ENCODE measurements around the gene ATP2C2.
"Not testable (repeated sequence)": the region's sequence is repeated elsewhere in the genome, so short reads cannot be mapped to it uniquely, and the experiment has no call there.

Gene ATP2C2

DNA sequence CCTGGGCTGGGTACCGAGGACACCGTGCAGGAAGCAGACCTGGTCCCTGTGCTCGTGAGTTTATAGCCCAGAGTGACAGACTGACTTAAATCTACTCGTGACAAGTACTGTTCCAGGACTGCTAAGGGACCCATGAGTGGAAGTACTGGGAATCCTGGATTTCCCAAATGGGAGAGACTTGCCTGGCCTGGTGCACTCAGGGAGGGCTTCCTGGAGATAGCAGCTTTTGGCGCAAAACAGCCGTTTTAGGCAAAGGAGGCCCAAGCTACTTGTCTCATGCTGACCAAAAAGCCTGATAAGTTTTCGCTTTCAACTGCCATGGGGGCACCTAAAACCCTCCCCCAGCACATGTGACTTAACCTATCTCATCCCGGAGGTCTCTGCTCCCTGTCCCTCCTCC, 51.4 kb downstream of the ATP2C2 start:
- TF ChIP-seq ZNF8 (CRISPR knock-in tag; IDR thresholded peaks at IDR 0.05) (no peak), CSDC2 (CRISPR knock-in tag; IDR thresholded peaks at IDR 0.05) (no peak), TCF4 (CRISPR knock-in tag; IDR thresholded peaks at IDR 0.05; ENCODE audit: borderline replicate concordance) (no peak), BACH2 (CRISPR knock-in tag; IDR thresholded peaks at IDR 0.05; ENCODE audit: borderline replicate concordance) (no peak), ZFP30 (CRISPR knock-in tag; IDR thresholded peaks at IDR 0.05) (no peak), GLIS3 (CRISPR knock-in tag; IDR thresholded peaks at IDR 0.05) (no peak), ZFP3 (CRISPR knock-in tag; IDR thresholded peaks at IDR 0.05) (no peak), TSHZ2 (CRISPR knock-in tag; IDR thresholded peaks at IDR 0.05) (no peak), POU6F1 (CRISPR knock-in tag; IDR thresholded peaks at IDR 0.05; ENCODE audit: borderline replicate concordance, low read depth) (no peak), ISL1 (CRISPR knock-in tag; IDR thresholded peaks at IDR 0.05) (no peak), RARB (CRISPR knock-in tag; IDR thresholded peaks at IDR 0.05) (no peak), ESRRG (CRISPR knock-in tag; IDR thresholded peaks at IDR 0.05) (no peak)
- TF ChIP-seq, protein P1, sequence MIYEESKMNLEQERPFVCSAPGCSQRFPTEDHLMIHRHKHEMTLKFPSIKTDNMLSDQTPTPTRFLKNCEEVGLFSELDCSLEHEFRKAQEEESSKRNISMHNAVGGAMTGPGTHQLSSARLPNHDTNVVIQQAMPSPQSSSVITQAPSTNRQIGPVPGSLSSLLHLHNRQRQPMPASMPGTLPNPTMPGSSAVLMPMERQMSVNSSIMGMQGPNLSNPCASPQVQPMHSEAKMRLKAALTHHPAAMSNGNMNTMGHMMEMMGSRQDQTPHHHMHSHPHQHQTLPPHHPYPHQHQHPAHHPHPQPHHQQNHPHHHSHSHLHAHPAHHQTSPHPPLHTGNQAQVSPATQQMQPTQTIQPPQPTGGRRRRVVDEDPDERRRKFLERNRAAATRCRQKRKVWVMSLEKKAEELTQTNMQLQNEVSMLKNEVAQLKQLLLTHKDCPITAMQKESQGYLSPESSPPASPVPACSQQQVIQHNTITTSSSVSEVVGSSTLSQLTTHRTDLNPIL (CRISPR knock-in tag; IDR thresholded peaks at IDR 0.05; ENCODE audit: low read depth), result no peak

DNA sequence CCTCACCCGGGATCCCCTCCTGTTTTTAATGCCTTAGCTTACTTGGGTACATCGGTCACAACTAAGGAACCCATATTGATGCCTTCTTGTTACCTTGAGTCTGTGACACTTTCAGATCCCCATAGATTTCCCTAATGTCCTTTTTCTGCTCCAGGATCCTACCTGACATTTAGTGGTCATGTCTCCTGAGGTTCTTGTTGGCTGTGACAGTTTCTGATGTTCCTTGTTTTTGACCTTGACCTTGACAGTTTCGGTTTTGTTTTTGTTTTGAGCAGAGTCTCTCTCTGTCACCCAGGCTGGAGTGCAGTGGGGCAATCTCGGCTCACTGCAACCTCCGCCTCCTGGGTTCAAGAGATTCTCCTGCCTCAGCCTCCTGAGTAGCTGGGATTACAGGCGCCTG, 52.2 kb downstream of the ATP2C2 start:
- ATAC-seq, result not testable (repeated sequence)

More for the DNA sequence above, 51.4 kb downstream of the ATP2C2 start:
- ATAC-seq, result no peak

DNA sequence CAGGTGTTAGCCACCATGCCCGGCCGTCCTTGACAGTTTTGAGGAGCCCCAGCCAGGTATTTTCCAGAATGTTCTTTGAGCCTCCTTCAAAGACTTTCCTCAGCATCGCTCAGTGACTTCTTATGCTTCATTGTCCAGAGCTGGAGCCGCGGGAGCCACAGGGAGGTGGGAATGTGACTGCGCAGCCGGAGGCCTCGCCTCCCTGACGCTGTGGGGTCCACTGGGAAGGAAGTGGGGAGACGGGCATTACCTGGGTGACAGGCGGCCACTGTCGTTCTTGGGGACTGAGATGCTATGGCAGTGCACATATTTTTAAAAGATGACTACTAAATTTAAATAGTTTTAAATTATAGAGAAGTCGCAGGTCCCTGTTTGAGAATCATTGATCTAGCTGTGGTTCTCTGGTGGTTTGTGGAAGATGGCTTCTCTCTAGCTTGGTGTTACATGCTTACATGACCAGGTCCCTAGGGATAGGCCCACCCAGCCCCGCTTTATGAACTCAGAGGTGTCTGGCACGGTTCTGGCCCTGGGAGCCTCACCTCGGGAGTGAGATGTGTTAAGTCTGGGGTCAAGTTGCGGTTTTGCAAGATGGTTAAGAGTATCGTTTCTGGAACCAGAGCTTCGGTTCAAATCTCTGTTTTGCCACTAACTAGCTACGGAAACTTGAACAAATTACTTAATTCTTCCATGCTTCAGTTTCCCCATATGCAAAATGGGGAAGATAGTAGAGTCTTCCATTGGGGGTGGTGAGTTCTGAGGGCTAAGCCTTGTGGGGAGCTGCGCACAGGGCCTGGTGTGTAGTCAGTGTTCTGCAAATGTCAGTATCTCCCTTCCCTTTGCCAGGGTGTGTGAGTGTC, 53.0 kb downstream of the ATP2C2 start:
- TF ChIP-seq, protein P2, sequence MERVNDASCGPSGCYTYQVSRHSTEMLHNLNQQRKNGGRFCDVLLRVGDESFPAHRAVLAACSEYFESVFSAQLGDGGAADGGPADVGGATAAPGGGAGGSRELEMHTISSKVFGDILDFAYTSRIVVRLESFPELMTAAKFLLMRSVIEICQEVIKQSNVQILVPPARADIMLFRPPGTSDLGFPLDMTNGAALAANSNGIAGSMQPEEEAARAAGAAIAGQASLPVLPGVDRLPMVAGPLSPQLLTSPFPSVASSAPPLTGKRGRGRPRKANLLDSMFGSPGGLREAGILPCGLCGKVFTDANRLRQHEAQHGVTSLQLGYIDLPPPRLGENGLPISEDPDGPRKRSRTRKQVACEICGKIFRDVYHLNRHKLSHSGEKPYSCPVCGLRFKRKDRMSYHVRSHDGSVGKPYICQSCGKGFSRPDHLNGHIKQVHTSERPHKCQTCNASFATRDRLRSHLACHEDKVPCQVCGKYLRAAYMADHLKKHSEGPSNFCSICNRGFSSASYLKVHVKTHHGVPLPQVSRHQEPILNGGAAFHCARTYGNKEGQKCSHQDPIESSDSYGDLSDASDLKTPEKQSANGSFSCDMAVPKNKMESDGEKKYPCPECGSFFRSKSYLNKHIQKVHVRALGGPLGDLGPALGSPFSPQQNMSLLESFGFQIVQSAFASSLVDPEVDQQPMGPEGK (CRISPR knock-in tag; IDR thresholded peaks at IDR 0.05; ENCODE audit: borderline replicate concordance), result no peak
- TF ChIP-seq ZC3H10 (CRISPR knock-in tag; IDR thresholded peaks at IDR 0.05) (no peak), CSDC2 (CRISPR knock-in tag; IDR thresholded peaks at IDR 0.05) (no peak), TOX (CRISPR knock-in tag; IDR thresholded peaks at IDR 0.05; ENCODE audit: borderline replicate concordance) (no peak)
- ATAC-seq, result no peak

DNA sequence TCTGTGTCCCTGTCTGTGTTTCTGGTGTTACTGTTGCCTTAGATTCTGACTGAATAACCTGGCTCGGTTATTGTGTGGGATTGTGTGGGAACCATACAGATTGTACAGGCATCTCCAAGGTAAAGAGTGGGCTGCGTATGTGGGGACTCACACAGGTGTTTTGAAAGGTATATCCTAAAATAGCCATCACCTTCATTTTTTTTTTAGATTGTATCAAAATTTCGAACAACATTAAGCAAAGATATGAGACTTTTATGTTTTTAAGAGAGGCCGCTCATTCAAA, 53.5 kb downstream of the ATP2C2 start:
- ATAC-seq, result no peak
- TF ChIP-seq CSRNP3 (CRISPR knock-in tag; IDR thresholded peaks at IDR 0.05) (no peak), POU6F1 (CRISPR knock-in tag; IDR thresholded peaks at IDR 0.05; ENCODE audit: borderline replicate concordance, low read depth) (no peak), RARB (CRISPR knock-in tag; IDR thresholded peaks at IDR 0.05) (no peak), TOX (CRISPR knock-in tag; IDR thresholded peaks at IDR 0.05; ENCODE audit: borderline replicate concordance) (no peak), CSDC2 (CRISPR knock-in tag; IDR thresholded peaks at IDR 0.05) (no peak), TCF4 (CRISPR knock-in tag; IDR thresholded peaks at IDR 0.05; ENCODE audit: borderline replicate concordance) (no peak), GLIS3 (CRISPR knock-in tag; IDR thresholded peaks at IDR 0.05) (no peak), ZNF565 (CRISPR knock-in tag; conservative IDR thresholded peaks at IDR 0.05; ENCODE audit: low read depth) (no peak), OSR1 (CRISPR knock-in tag; IDR thresholded peaks at IDR 0.05) (no peak), ESRRG (CRISPR knock-in tag; IDR thresholded peaks at IDR 0.05) (no peak), ARNTL (CRISPR knock-in tag; IDR thresholded peaks at IDR 0.05; ENCODE audit: borderline replicate concordance, low read depth) (no peak), ZFP30 (CRISPR knock-in tag; IDR thresholded peaks at IDR 0.05) (no peak), SNAI2 (CRISPR knock-in tag; IDR thresholded peaks at IDR 0.05) (no peak), ZC3H10 (CRISPR knock-in tag; IDR thresholded peaks at IDR 0.05) (no peak), TSHZ2 (CRISPR knock-in tag; IDR thresholded peaks at IDR 0.05) (no peak)
